Neuronal stem cell (in vitro differentiated cells): ENCODE measurements around the gene ZNF736. TPM values are rescaled to one million over a fixed set of nuclear protein-coding genes. Genes with fewer than 3 reads are reported as not detected.
A peak's percentile ranks its signal among the peaks of the same experiment; 100 is the strongest.

Experiments
- DNase-seq: peaks from one replicate; pipeline ENCODE4 v3.0.0-alpha.2; 2013; ENCODE audit warnings: low spot score
- H2AFZ ChIP-seq: one replicate; pipeline ENCODE4 v1.6.1; 2013; ENCODE audit warnings: mild to moderate bottlenecking, low read length, inconsistent platforms
- H2AK5ac ChIP-seq: 2 replicates; pipeline ENCODE4 v1.6.1; 2013; ENCODE audit warnings: low read depth, mild to moderate bottlenecking, inconsistent platforms, low read length, moderate library complexity, mixed read lengths
- H2BK120ac ChIP-seq: 2 replicates; pipeline ENCODE4 v1.6.1; 2013; ENCODE audit warnings: low read depth, mild to moderate bottlenecking, inconsistent platforms, low read length, moderate library complexity, mixed read lengths
- H2BK12ac ChIP-seq: one replicate; pipeline ENCODE4 v1.6.1; 2013; ENCODE audit warnings: low read length, inconsistent platforms
- H2BK15ac ChIP-seq: 2 replicates; pipeline ENCODE4 v1.6.1; 2013; ENCODE audit warnings: mild to moderate bottlenecking, low read length, inconsistent platforms, mixed read lengths
- H2BK5ac ChIP-seq: one replicate; pipeline ENCODE4 v1.6.1; 2013; ENCODE audit warnings: inconsistent platforms, mild to moderate bottlenecking, low read length, moderate library complexity
- H3K14ac ChIP-seq: one replicate; pipeline ENCODE4 v1.6.1; 2013; ENCODE audit warnings: low read length, inconsistent platforms
- H3K18ac ChIP-seq: 2 replicates; pipeline ENCODE4 v1.6.1; 2013; ENCODE audit warnings: low read length, inconsistent platforms
- H3K23ac ChIP-seq: 2 replicates; pipeline ENCODE4 v1.6.1; 2013; ENCODE audit warnings: low read depth, mild to moderate bottlenecking, mixed read lengths, low read length, inconsistent platforms; ENCODE audit not compliant: poor library complexity
- H3K27ac ChIP-seq: replicated peaks from 3 replicates; pipeline ENCODE4 v1.5.1; 2013; ENCODE audit warnings: low read length, inconsistent platforms
- H3K27me3 ChIP-seq, 3 experiments: 2 replicates each; pipeline ENCODE4 v1.6.1; 2013; ENCODE audit warnings: low read length in 3 of 3, mild to moderate bottlenecking in 2 of 3, inconsistent platforms in 1 of 3, low read depth in 1 of 3, mixed read lengths in 1 of 3, moderate library complexity in 1 of 3; ENCODE audit not compliant: control insufficient read depth in 3 of 3, insufficient read depth in 3 of 3
- H3K36me3 ChIP-seq, 2 donors: replicated peaks in 1 of 2; 2 replicates each; pipeline ENCODE4 v1.6.1; 2013; ENCODE audit warnings: low read length in 2 of 2; ENCODE audit not compliant: control insufficient read depth in 2 of 2, insufficient read depth in 2 of 2
- H3K4ac ChIP-seq: 2 replicates; pipeline ENCODE4 v1.6.1; 2013; ENCODE audit warnings: inconsistent platforms, mild to moderate bottlenecking, low read length, moderate library complexity
- H3K4me1 ChIP-seq, 2 donors: 1 replicate in 1 of 2; 2 replicates in 1 of 2; pipeline ENCODE4 v1.6.1; 2013; ENCODE audit warnings: low read length in 2 of 2, low read depth in 1 of 2; ENCODE audit not compliant: control insufficient read depth in 2 of 2, insufficient read depth in 1 of 2
- H3K4me2 ChIP-seq: one replicate; pipeline ENCODE4 v1.6.1; 2013; ENCODE audit warnings: mild to moderate bottlenecking, low read length, inconsistent platforms; ENCODE audit not compliant: insufficient read depth, poor library complexity, severe bottlenecking
- H3K4me3 ChIP-seq, 2 donors: 2 replicates each; pipeline ENCODE4 v1.5.1; 2013; ENCODE audit warnings: low read length in 2 of 2, mild to moderate bottlenecking in 2 of 2, inconsistent platforms in 1 of 2, moderate library complexity in 1 of 2
- H3K79me1 ChIP-seq: one replicate; pipeline ENCODE4 v1.6.1; 2013; ENCODE audit warnings: low read depth, mild to moderate bottlenecking, inconsistent platforms, low read length, moderate library complexity
- H3K9ac ChIP-seq: one replicate; pipeline ENCODE4 v1.6.1; 2013; ENCODE audit warnings: mild to moderate bottlenecking, low read depth, low read length, inconsistent platforms; ENCODE audit not compliant: poor library complexity
- H3K9me3 ChIP-seq, 2 donors: replicated peaks in 1 of 2; 2 replicates each; pipeline versions ENCODE3 to v1.6.1; 2013; ENCODE audit warnings: low read length in 2 of 2, mild to moderate bottlenecking in 2 of 2, inconsistent platforms in 1 of 2, low read depth in 1 of 2, mixed read lengths in 1 of 2, moderate library complexity in 1 of 2; ENCODE audit not compliant: control insufficient read depth in 2 of 2, insufficient read depth in 1 of 2
- H4K8ac ChIP-seq: one replicate; pipeline ENCODE4 v1.6.1; 2013; ENCODE audit warnings: low read depth, mild to moderate bottlenecking, inconsistent platforms, low read length, moderate library complexity
- H4K91ac ChIP-seq: one replicate; pipeline ENCODE4 v1.6.1; 2013; ENCODE audit warnings: low read length, low read depth, mild to moderate bottlenecking, inconsistent platforms; ENCODE audit not compliant: poor library complexity
- WGBS, 2 donors: extraction: QIAGEN DNeasy Blood & Tissue Kit; methylation state at CpG; one replicate each; pipeline ENCODE4 v1.1.7; 2013; ENCODE audit warnings: missing lambda C conversion rate in 2 of 2, mixed read lengths in 1 of 2; ENCODE audit not compliant: insufficient read length in 2 of 2, insufficient replicate concordance in 1 of 2; ENCODE audit errors: extremely low coverage in 2 of 2; 5-methylcytosine and 5-hydroxymethylcytosine counted together
- polyA plus RNA-seq, 2 experiments: library from polyadenylated mRNA; stranded (reverse); fragments of 200-250 nt; gene quantifications; one replicate each; pipeline ENCODE4 v1.2.3, GENCODE V29; 2013

The ZNF736 gene
- polyA plus RNA-seq (2013, experiment 1 of 2) = 0.28 TPM
- polyA plus RNA-seq (2013, experiment 2 of 2) = 0.29 TPM

DNA sequence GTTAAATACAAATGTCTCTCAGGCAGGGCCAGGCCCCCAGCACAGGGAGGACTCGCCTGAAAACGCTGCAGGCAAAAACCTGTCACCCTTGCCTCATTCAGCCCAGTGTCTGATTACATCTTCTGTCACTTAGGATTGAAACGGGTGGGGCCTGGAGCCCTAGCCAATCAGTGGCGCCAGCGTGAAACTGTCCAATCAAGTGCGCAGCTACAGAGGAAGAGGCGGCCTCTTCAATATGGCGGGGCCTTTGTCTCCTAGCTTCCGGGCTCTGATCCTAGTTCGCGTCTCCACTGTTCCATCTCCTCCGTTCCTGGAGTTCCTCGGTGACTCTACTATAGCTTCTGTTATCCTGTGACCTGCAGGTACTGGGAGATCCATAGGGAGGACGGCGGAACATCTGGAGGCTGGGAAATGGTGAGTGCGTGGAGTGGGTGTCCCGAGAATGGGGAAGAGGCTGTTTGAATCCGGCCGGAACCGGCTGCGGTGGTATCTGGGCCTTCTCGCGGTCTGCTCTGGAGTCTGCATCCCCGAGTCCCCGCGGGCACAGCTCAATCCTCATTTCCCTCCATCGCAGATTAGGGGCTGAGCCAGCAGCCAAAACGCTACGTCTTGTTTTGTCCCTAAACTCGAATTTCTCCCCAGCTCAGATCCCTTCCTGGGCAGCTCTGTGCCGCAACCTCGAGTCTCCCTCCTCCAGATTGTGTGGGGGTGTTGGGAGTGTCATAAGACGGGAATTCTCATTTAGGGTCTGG, at the start of gene ZNF736:
TSS of gene ZNF736 (plus strand) at position 222 of the 752 bp plus-strand sequence. CDS start at position 412, 190 bp downstream.
- H4K91ac ChIP-seq = no peak within 1 kb of the TSS
- no peak within 1 kb of the TSS for H3K9ac ChIP-seq
- DNase-seq = peak; percentile 3
- H3K23ac ChIP-seq = peak within 1 kb of the TSS; percentile 25
- H3K4me3 ChIP-seq = peak within 1 kb of the TSS; percentile 38 to 76
- peak within 1 kb of the TSS; percentile 43 for H4K8ac ChIP-seq
- WGBS, 2 donors = no CpG with 5 or more reads among the region's 33 CpGs
- H2AK5ac ChIP-seq = no peak within 1 kb of the TSS
- H3K4ac ChIP-seq = no peak within 1 kb of the TSS
- no peak within 1 kb of the TSS for H2BK5ac ChIP-seq
- no peak within 1 kb of the TSS for H2BK15ac ChIP-seq
- H3K18ac ChIP-seq = no peak within 1 kb of the TSS
- H2BK12ac ChIP-seq = no peak within 1 kb of the TSS
- H3K14ac ChIP-seq = no peak within 1 kb of the TSS
- no peak within 1 kb of the TSS for H3K27ac ChIP-seq
- no peak within 1 kb of the TSS for H3K4me2 ChIP-seq
- peak within 1 kb of the TSS; percentile 75 for H2AFZ ChIP-seq
- H3K9me3 ChIP-seq = peaks cover 0 to 25% of the 10 kb centered on the region in 2 donors
- no peaks in the 10 kb centered on the region for H3K36me3 ChIP-seq
- H3K79me1 ChIP-seq = no peaks in the 10 kb centered on the region
- H3K27me3 ChIP-seq = no peaks in the 10 kb centered on the region
- no peaks in the 10 kb centered on the region for H3K4me1 ChIP-seq
- H2BK120ac ChIP-seq = no peak within 1 kb of the TSS

- Histone ChIP-seq H2AK5ac (no peak overlapping the region), H3K18ac (no peak overlapping the region), H2BK15ac (no peak overlapping the region), H3K14ac (no peak overlapping the region), H3K4me1 (no peaks in the 10 kb centered on the region), H3K27me3 (no peaks in the 10 kb centered on the region), H3K27ac (no peak overlapping the region), H3K36me3 (no peaks in the 10 kb centered on the region), H2BK5ac (no peak overlapping the region), H4K91ac (no peak overlapping the region), H2BK120ac (no peak overlapping the region), H3K79me1 (no peaks in the 10 kb centered on the region), H4K8ac (no peak overlapping the region), H3K4me3 (no peak overlapping the region), H3K4ac (no peak overlapping the region), H3K9ac (no peak overlapping the region), H3K9me3 (peaks cover 0 to 10% of the 10 kb centered on the region in 2 donors), H3K23ac (no peak overlapping the region), H2AFZ (no peak overlapping the region), H3K4me2 (no peak overlapping the region), H2BK12ac (no peak overlapping the region)
- DNase-seq = no peak
- no CpG with 5 or more reads among the region's 1 CpG for WGBS, 2 donors
These were observed 47.3 kb upstream of the ZNF736 start for GRCh38 chr7:64266341-64266919.

DNA sequence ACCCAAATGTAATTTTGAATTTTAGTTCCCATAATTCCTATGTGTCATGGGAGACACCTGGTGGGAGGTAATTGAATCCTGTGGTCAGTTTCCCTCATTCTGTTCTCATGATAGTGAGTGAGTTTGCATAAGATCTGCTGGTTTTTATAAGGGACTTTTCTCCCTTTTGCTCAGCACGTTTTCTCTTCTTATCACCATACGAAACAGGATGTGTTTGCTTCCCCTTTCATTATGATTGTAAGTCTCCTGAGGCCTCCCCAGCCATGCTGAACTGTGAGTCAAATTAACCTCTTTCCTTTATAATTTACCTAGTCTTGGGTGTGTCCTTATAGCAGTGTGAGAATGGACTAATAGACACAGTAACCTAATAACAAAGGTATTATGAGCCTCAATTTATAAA, 36.1 kb upstream of the ZNF736 start:
- Histone ChIP-seq H2AK5ac (no peak overlapping the region), H4K8ac (no peak overlapping the region), H3K27me3 (no peaks in the 10 kb centered on the region), H3K79me1 (no peaks in the 10 kb centered on the region), H3K4me2 (no peak overlapping the region), H2BK15ac (no peak overlapping the region), H2BK5ac (no peak overlapping the region), H3K4ac (no peak overlapping the region), H3K4me1 (no peaks in the 10 kb centered on the region), H2BK120ac (no peak overlapping the region), H3K9ac (no peak overlapping the region), H3K27ac (no peak overlapping the region), H3K14ac (no peak overlapping the region), H3K9me3 (peaks cover 0 to 6% of the 10 kb centered on the region in 2 donors), H3K23ac (no peak overlapping the region), H3K4me3 (no peak overlapping the region), H2BK12ac (no peak overlapping the region), H3K18ac (no peak overlapping the region), H3K36me3 (no peaks in the 10 kb centered on the region), H4K91ac (no peak overlapping the region), H2AFZ (no peak overlapping the region)
- no peak for DNase-seq
- no CpG with 5 or more reads among the region's 2 CpGs for WGBS, 2 donors

DNA sequence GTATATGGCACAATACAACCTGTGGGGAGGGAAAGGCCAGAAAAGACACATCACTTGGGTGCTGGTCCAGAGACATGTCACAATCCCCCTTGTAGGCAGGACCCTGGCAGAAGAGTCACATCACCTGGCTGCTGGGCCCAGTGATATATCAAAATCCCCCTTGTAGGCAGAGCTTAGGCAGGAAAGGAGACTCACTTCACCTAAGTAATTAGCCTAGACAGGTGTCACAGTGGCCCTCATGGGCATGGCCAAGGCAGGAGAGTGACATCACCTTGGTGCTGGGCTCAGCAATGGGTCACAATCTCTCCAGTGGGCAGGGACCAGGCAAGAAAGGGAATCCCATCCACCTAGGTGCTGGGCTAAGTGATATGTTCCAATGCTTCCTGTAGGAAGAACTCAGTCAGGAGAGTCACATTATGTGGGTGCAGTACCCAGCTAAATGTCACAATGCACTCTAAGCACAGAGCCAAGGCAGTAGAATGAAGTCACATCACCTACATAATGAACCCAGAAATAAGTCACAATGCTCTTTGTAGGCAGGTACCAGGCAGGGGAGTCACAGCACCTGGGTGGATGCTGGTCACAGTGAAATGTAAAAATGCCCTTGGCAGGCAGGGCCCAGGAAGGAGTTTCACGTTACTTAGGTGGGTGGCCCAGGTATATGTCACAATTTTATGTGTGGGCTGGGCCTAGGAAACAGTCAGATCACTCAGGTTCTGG, 18.9 kb upstream of the ZNF736 start:
- Histone ChIP-seq H3K79me1 (no peaks in the 10 kb centered on the region), H3K18ac (no peak overlapping the region), H4K91ac (no peak overlapping the region), H2BK120ac (no peak overlapping the region), H3K4me1 (no peaks in the 10 kb centered on the region), H2BK5ac (no peak overlapping the region), H3K4me3 (no peak overlapping the region), H2AFZ (no peak overlapping the region), H3K9ac (no peak overlapping the region), H3K4me2 (no peak overlapping the region), H2BK15ac (no peak overlapping the region), H3K23ac (no peak overlapping the region), H3K4ac (no peak overlapping the region), H2BK12ac (no peak overlapping the region), H3K27me3 (no peaks in the 10 kb centered on the region), H3K14ac (no peak overlapping the region), H3K36me3 (no peaks in the 10 kb centered on the region), H3K9me3 (peaks cover 0 to 44% of the 10 kb centered on the region in 2 donors), H3K27ac (no peak overlapping the region), H2AK5ac (no peak overlapping the region), H4K8ac (no peak overlapping the region)
- DNase-seq = no peak
- no CpG with 5 or more reads among the region's 1 CpG for whole genome bisulfite sequencing, 2 donors
